ENCODE measurements around the gene RHOU. TPM values are rescaled to one million over a fixed set of nuclear protein-coding genes. Genes with fewer than 3 reads are reported as not detected.

RHOU gene
- total and polyA plus RNA-seq, 2 experiments from 2014 or later: 1.8 to 1.9 TPM

DNA sequence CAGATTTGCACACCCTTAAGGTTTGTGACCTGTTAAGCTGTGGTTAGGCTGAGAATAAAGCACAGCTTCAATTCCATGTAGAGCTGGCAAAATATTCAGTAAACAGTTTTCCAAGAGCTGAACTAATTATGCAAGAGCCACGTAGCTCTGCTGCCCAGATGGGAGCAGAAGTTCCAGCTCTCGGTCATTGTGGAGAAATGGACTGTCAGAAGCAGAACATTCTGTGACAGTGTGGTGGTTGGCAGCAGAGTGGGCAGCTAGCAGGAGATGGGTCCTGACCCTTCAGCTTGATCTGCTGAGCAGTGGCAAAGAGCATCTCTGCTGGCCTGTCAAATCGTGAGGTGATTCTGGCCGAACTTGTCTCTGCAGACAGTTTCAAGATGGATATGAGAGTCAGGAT, 23.2 kb downstream of the RHOU start:
- H3K36me3 ChIP-seq (ENCODE audit: low read depth): no peaks in the 10 kb centered on the region
- H3K79me2 ChIP-seq (ENCODE audit: insufficient read depth): no peaks in the 10 kb centered on the region
- in situ Hi-C loops (cut with MboI): no loop called here
- H3K9me2 ChIP-seq (ENCODE audit: insufficient read depth): no peaks in the 10 kb centered on the region
- TF ChIP-seq EZH2phosphoT487 (IDR thresholded peaks at IDR 0.05; ENCODE audit: insufficient read depth, low read depth): no peak
- no peak for TF ChIP-seq EZH2 (IDR thresholded peaks at IDR 0.05; ENCODE audit: insufficient read depth, poor library complexity, severe bottlenecking)
- H3K9me3 ChIP-seq (ENCODE audit: low read depth): no peaks in the 10 kb centered on the region
- no peak overlapping the region for H3K4me3 ChIP-seq
- no peak for DNase-seq
- H2AFZ ChIP-seq: no peak overlapping the region
- H3F3A ChIP-seq (ENCODE audit: insufficient read depth): no peaks in the 10 kb centered on the region
- H4K20me1 ChIP-seq (ENCODE audit: insufficient read depth): no peaks in the 10 kb centered on the region
- peaks cover 41% of the 10 kb centered on the region for H3K27me3 ChIP-seq (replicated peaks; ENCODE audit: insufficient read depth)
- WGBS, 2 experiments (ENCODE audit: low coverage in 1 of 2, low lambda C conversion rate in 2 of 2, missing lambda C conversion rate in 2 of 2): 25 to 26% methylated on average over 4 of the region's 4 CpGs
- H3K4me2 ChIP-seq (ENCODE audit: unreplicated experiment): no peak overlapping the region
- no peak overlapping the region for H3K27ac ChIP-seq
- no peaks in the 10 kb centered on the region for H3K4me1 ChIP-seq (ENCODE audit: insufficient read depth)
- no peak overlapping the region for H3K9ac ChIP-seq

DNA sequence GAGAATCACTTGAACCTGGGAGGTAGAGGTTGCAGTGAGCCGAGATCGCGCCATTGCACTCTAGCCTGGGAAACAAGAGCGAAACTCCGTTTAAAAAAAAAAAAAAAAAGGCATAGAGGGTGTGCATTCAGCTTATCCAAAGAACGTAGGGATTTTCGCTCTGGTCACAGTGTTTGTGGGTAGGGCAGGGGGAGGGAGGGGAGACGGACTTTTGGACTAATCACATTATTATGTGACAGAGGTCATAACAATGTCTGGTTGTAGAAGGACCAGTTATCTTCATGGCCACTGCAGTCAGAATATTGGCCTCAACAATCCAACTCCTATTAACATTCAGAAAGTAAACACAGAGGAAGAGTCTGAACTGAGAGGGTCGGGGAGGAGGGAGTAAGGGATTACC, 25.7 kb downstream of the RHOU start:
- H4K20me1 ChIP-seq (ENCODE audit: insufficient read depth): no peaks in the 10 kb centered on the region
- TF ChIP-seq EZH2 (IDR thresholded peaks at IDR 0.05; ENCODE audit: insufficient read depth, poor library complexity, severe bottlenecking) (no peak), EZH2phosphoT487 (IDR thresholded peaks at IDR 0.05; ENCODE audit: insufficient read depth, low read depth) (no peak)
- H3K9ac ChIP-seq: no peak overlapping the region
- no peaks in the 10 kb centered on the region for H3K4me1 ChIP-seq (ENCODE audit: insufficient read depth)
- H3K27ac ChIP-seq: no peak overlapping the region
- no peaks in the 10 kb centered on the region for H3K36me3 ChIP-seq (ENCODE audit: low read depth)
- H3K27me3 ChIP-seq (replicated peaks; ENCODE audit: insufficient read depth): peaks cover 34% of the 10 kb centered on the region
- no peaks in the 10 kb centered on the region for H3K9me3 ChIP-seq (ENCODE audit: low read depth)
- DNase-seq: no peak
- H3F3A ChIP-seq (ENCODE audit: insufficient read depth): no peaks in the 10 kb centered on the region
- H2AFZ ChIP-seq: no peak overlapping the region
- H3K4me3 ChIP-seq: no peak overlapping the region
- H3K4me2 ChIP-seq (ENCODE audit: unreplicated experiment): no peak overlapping the region
- no peaks in the 10 kb centered on the region for H3K9me2 ChIP-seq (ENCODE audit: insufficient read depth)
- WGBS, 2 experiments (ENCODE audit: low coverage in 1 of 2, low lambda C conversion rate in 2 of 2, missing lambda C conversion rate in 2 of 2): 69 to 76% methylated on average over 7 to 9 of the region's 9 CpGs
- in situ Hi-C loops (cut with MboI): no loop called here
- H3K79me2 ChIP-seq (ENCODE audit: insufficient read depth): no peaks in the 10 kb centered on the region

DNA sequence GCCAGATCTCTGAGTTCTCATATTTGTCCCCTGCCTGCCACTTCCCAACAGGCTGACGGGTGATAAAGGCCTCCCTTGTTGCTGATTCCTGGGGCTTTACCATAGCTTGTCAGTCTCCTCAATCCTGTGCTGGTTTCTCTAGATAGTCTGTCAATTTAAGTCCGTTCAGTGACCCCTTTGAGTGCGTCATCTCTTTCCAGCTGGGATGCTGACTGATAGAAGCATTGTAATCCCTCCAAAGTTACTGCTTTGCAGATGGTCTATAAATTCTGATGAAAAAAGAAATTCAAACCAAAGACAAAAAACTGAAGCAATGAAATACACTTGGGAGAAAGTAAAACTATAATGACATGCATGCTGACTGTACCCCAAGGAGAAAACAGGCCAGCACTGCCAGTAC, 28.3 kb downstream of the RHOU start:
- peaks cover 34% of the 10 kb centered on the region; the same call in 1 of the 2 replicates for H3K27me3 ChIP-seq (replicated peaks; ENCODE audit: insufficient read depth)
- TF ChIP-seq EZH2 (IDR thresholded peaks at IDR 0.05; ENCODE audit: insufficient read depth, poor library complexity, severe bottlenecking) (no peak), EZH2phosphoT487 (IDR thresholded peaks at IDR 0.05; ENCODE audit: insufficient read depth, low read depth) (no peak)
- no peaks in the 10 kb centered on the region for H3F3A ChIP-seq (ENCODE audit: insufficient read depth)
- no peaks in the 10 kb centered on the region for H3K9me3 ChIP-seq (ENCODE audit: low read depth)
- 38 to 46% methylated on average over 3 of the region's 3 CpGs for WGBS, 2 experiments (ENCODE audit: low coverage in 1 of 2, low lambda C conversion rate in 2 of 2, missing lambda C conversion rate in 2 of 2)
- H3K36me3 ChIP-seq (ENCODE audit: low read depth): no peaks in the 10 kb centered on the region
- H3K4me2 ChIP-seq (ENCODE audit: unreplicated experiment): no peak overlapping the region
- no peak overlapping the region for H3K27ac ChIP-seq
- no peak overlapping the region for H2AFZ ChIP-seq
- H3K4me1 ChIP-seq (ENCODE audit: insufficient read depth): no peaks in the 10 kb centered on the region
- H3K4me3 ChIP-seq: no peak overlapping the region
- no peaks in the 10 kb centered on the region for H3K79me2 ChIP-seq (ENCODE audit: insufficient read depth)
- in situ Hi-C loops (cut with MboI): no loop called here
- no peaks in the 10 kb centered on the region for H3K9me2 ChIP-seq (ENCODE audit: insufficient read depth)
- no peak for DNase-seq
- H4K20me1 ChIP-seq (ENCODE audit: insufficient read depth): no peaks in the 10 kb centered on the region
- no peak overlapping the region for H3K9ac ChIP-seq

DNA sequence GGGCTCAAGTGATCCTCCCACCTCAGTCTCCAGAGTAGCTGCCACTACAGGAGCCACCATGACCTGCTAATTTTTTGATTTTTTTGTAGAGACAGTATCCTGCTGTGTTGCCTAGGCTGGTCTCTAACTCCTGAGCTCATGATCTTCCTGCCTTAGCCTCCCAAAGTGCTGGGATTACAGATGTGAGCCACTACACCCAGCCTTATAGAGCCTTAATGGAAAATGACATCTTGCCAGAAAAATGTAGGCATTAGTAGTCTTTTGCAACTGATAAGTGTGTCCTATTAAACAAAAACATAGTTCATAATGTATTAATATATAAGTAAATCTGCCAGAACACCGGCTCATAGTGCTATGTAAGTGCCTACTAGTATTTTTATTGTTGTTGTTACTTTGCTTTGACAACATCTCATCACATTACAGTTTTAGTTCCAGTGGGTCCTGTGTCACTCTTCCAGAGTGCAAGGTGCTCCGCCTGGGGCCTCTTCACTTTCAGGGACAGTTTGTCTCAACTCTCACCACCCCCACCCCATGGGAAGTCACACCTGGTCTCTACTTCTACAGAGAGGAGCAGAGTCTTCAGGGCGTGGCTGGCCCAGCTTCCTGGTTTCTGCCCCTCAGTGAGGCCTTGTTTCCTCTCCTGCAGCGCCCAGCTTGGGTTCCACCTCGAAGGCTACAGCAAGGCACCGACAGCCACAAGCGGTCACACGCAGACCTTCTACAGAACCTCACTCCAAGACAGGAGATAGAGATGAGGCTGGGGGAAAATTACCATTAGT, 30.1 kb downstream of the RHOU start:
- H3F3A ChIP-seq (ENCODE audit: insufficient read depth): no peaks in the 10 kb centered on the region
- WGBS, 2 experiments (ENCODE audit: low coverage in 1 of 2, low lambda C conversion rate in 2 of 2, missing lambda C conversion rate in 2 of 2): 76 to 84% methylated on average over 8 of the region's 8 CpGs
- H3K4me2 ChIP-seq (ENCODE audit: unreplicated experiment): no peak overlapping the region
- H3K27ac ChIP-seq: no peak overlapping the region
- in situ Hi-C loops (cut with MboI): no loop called here
- no peaks in the 10 kb centered on the region for H3K9me3 ChIP-seq (ENCODE audit: low read depth)
- no peak for DNase-seq
- H3K9me2 ChIP-seq (ENCODE audit: insufficient read depth): no peaks in the 10 kb centered on the region
- no peaks in the 10 kb centered on the region for H4K20me1 ChIP-seq (ENCODE audit: insufficient read depth)
- H3K4me3 ChIP-seq: no peak overlapping the region
- H3K4me1 ChIP-seq (ENCODE audit: insufficient read depth): no peaks in the 10 kb centered on the region
- TF ChIP-seq EZH2phosphoT487 (IDR thresholded peaks at IDR 0.05; ENCODE audit: insufficient read depth, low read depth) (no peak), EZH2 (IDR thresholded peaks at IDR 0.05; ENCODE audit: insufficient read depth, poor library complexity, severe bottlenecking) (no peak)
- H2AFZ ChIP-seq: no peak overlapping the region
- H3K36me3 ChIP-seq (ENCODE audit: low read depth): no peaks in the 10 kb centered on the region
- no peak overlapping the region for H3K9ac ChIP-seq
- no peaks in the 10 kb centered on the region for H3K79me2 ChIP-seq (ENCODE audit: insufficient read depth)
- H3K27me3 ChIP-seq (replicated peaks; ENCODE audit: insufficient read depth): peaks cover 24% of the 10 kb centered on the region; the same call in 1 of the 2 replicates
